SK-N-SH (cell line): ENCODE data around the gene RTN4RL1. TPM values are rescaled to one million over a fixed set of nuclear protein-coding genes. Genes with fewer than 3 reads are reported as not detected.

Experiments used
- CTCF ChIA-PET: fragments of 300-600, 350-600 bp; formaldehyde crosslinking; extraction: SDS; loops from one replicate; lab custom pipeline; 2021; lab: Yijun Ruan, JAX
- POLR2A ChIA-PET: fragments of 350-600 bp; sonication (Branson Sonifier 250); formaldehyde crosslinking; extraction: SDS; loops from one replicate; lab custom pipeline; 2020; ENCODE audit warnings: antibody characterized with exemption, inconsistent platforms; lab: Yijun Ruan, JAX
- DNase-seq: peaks from one replicate; pipeline ENCODE4 v3.0.0; 2012
- H2AFZ ChIP-seq: fragments of 200-600 bp; sonication (generic); 2 replicates; pipeline ENCODE4 v1.8.1; 2016; ENCODE audit warnings: antibody characterized with exemption, mild to moderate bottlenecking, low read depth
- H3F3A ChIP-seq: fragments of 200-600 bp; sonication (generic); replicated peaks from 2 replicates; pipeline ENCODE3; 2016; ENCODE audit warnings: antibody characterized with exemption, mild to moderate bottlenecking; ENCODE audit not compliant: insufficient read depth
- H3K27ac ChIP-seq, 2 experiments: fragments of 200-500 bp in 1 of 2; fragments of 200-600 bp in 1 of 2; sonication (Bioruptor generic) in 1 of 2; sonication (generic), shearing (Covaris generic) in 1 of 2; 2 replicates each; pipeline versions ENCODE4 v1.5.1 to v1.6.1; 2014 to 2016; ENCODE audit warnings: low read depth in 2 of 2, inconsistent platforms in 1 of 2, low read length in 1 of 2, mild to moderate bottlenecking in 1 of 2, mixed read lengths in 1 of 2
- H3K27me3 ChIP-seq: fragments of 200-600 bp; sonication (generic), shearing (Covaris generic); 2 replicates; pipeline ENCODE4 v1.6.1; 2016; ENCODE audit warnings: mixed run types; ENCODE audit not compliant: insufficient read depth
- H3K36me3 ChIP-seq, 2 experiments: fragments of 200-500 bp in 1 of 2; fragments of 200-600 bp in 1 of 2; sonication (Bioruptor generic) in 1 of 2; sonication (generic) in 1 of 2; replicated peaks in 1 of 2; 2 replicates each; pipeline versions ENCODE3 to v1.5.1; 2014 to 2016; ENCODE audit warnings: low read length in 1 of 2, mild to moderate bottlenecking in 1 of 2; ENCODE audit not compliant: insufficient read depth in 2 of 2, control insufficient read depth in 1 of 2
- H3K4me1 ChIP-seq, 2 experiments: fragments of 200-500 bp in 1 of 2; fragments of 200-600 bp in 1 of 2; sonication (Bioruptor generic) in 1 of 2; sonication (generic), shearing (Covaris generic) in 1 of 2; 2 replicates each; pipeline versions ENCODE4 v1.5.1 to v1.6.1; 2014 to 2016; ENCODE audit warnings: low read depth in 1 of 2, low read length in 1 of 2, mixed run types in 1 of 2; ENCODE audit not compliant: insufficient read depth in 2 of 2, control insufficient read depth in 1 of 2
- H3K4me2 ChIP-seq: fragments of 200-600 bp; sonication (generic), shearing (Covaris generic); 2 replicates; pipeline ENCODE4 v1.6.1; 2017; ENCODE audit warnings: mixed run types
- H3K4me3 ChIP-seq, 2 experiments: fragments of 200-500 bp in 1 of 2; fragments of 200-600 bp in 1 of 2; sonication (Bioruptor generic) in 1 of 2; sonication (generic), shearing (Covaris generic) in 1 of 2; 2 replicates each; pipeline versions ENCODE4 v1.5.1 to v1.8.1; 2014 to 2016; ENCODE audit warnings: low read depth in 2 of 2, inconsistent platforms in 1 of 2, low read length in 1 of 2, mild to moderate bottlenecking in 1 of 2, mixed read lengths in 1 of 2, moderate library complexity in 1 of 2
- H3K79me2 ChIP-seq: fragments of 200-600 bp; sonication (generic); 2 replicates; pipeline ENCODE4 v1.8.1; 2017; ENCODE audit warnings: mild to moderate bottlenecking; ENCODE audit not compliant: insufficient read depth
- H3K9ac ChIP-seq: fragments of 200-600 bp; sonication (generic); 2 replicates; pipeline ENCODE4 v1.6.1; 2017; ENCODE audit warnings: mixed run types
- H3K9me2 ChIP-seq: fragments of 200-600 bp; sonication (generic); 2 replicates; pipeline ENCODE4 v1.6.1; 2017; ENCODE audit warnings: mixed run types
- H3K9me3 ChIP-seq: fragments of 200-600 bp; sonication (generic); 2 replicates; pipeline ENCODE4 v1.6.1; 2017; ENCODE audit warnings: mixed run types, mild to moderate bottlenecking, moderate library complexity
- H4K20me1 ChIP-seq: fragments of 200-600 bp; sonication (generic); 2 replicates; pipeline ENCODE4 v1.6.1; 2017; ENCODE audit warnings: mild to moderate bottlenecking, mixed run types; ENCODE audit not compliant: insufficient read depth
- ELF1 ChIP-seq: IDR thresholded peaks from 2 replicates; pipeline ENCODE4 v1.4.0; 2012
- EP300 ChIP-seq, 2 experiments: IDR thresholded peaks; 2 replicates each; pipeline versions ENCODE4 v1.4.0 to v1.6.1; 2012; ENCODE audit warnings: borderline replicate concordance in 1 of 2, low read depth in 1 of 2, low read length in 1 of 2
- GATA2 ChIP-seq: sonication (generic); formaldehyde crosslinking; IDR thresholded peaks from 2 replicates; pipeline ENCODE4 v1.5.0; 2020; ENCODE audit warnings: mild to moderate bottlenecking, missing genetic modification reagents
- MXI1 ChIP-seq: IDR thresholded peaks from 2 replicates; pipeline ENCODE4 v1.6.1; 2012; ENCODE audit warnings: mild to moderate bottlenecking, low read depth, low read length, improper control_type of control experiment
- NFIC ChIP-seq: IDR thresholded peaks from 2 replicates; pipeline ENCODE4 v1.4.0; 2012; ENCODE audit warnings: borderline replicate concordance
- POLR2AphosphoS5 ChIP-seq: IDR thresholded peaks from 2 replicates; pipeline ENCODE4 v1.6.1; 2012; ENCODE audit warnings: low read depth, low read length
- RXRA ChIP-seq: IDR thresholded peaks from 2 replicates; pipeline ENCODE4 v1.4.0; 2012; ENCODE audit warnings: low read depth, mild to moderate bottlenecking, borderline replicate concordance
- YY1 ChIP-seq: IDR thresholded peaks from 2 replicates; pipeline ENCODE4 v1.4.0; 2012; ENCODE audit warnings: low read depth, mild to moderate bottlenecking
- WGBS: methylation state at CpG from one replicate; pipeline ENCODE4 v1.1.6; 2017; ENCODE audit warnings: low lambda C conversion rate; 5-methylcytosine and 5-hydroxymethylcytosine counted together
- polyA plus RNA-seq, 3 experiments: library from polyadenylated mRNA; depleted of rRNA; stranded (reverse); fragments of >200 nt; gene quantifications; 2 replicates each; pipeline ENCODE4 v1.2.3, GENCODE V29; 2012
- TF ChIP-seq, protein P1 (sequence below): IDR thresholded peaks from 2 replicates; pipeline ENCODE4 v1.4.0; 2012; ENCODE audit warnings: low read depth, borderline replicate concordance
- TF ChIP-seq, protein P2 (sequence below): fragments of 150-350 bp; IDR thresholded peaks from 2 replicates; pipeline ENCODE4 v1.6.1; 2016; ENCODE audit warnings: mild to moderate bottlenecking, low read depth, low read length
- TF ChIP-seq, protein P3 (sequence below): fragments of 150-350 bp; IDR thresholded peaks from 2 replicates; pipeline ENCODE4 v1.6.1; 2017; ENCODE audit warnings: antibody characterized with exemption, low read length, low read depth, borderline replicate concordance
- TF ChIP-seq, protein P4 (sequence below): IDR thresholded peaks from 2 replicates; pipeline ENCODE4 v1.6.1; 2012; ENCODE audit warnings: mild to moderate bottlenecking, low read depth, low read length, moderate library complexity

The RTN4RL1 gene
- polyA plus RNA-seq, 1 of the 3 experiments (the other 2 are of a cell fraction), result 0.07 TPM

DNA sequence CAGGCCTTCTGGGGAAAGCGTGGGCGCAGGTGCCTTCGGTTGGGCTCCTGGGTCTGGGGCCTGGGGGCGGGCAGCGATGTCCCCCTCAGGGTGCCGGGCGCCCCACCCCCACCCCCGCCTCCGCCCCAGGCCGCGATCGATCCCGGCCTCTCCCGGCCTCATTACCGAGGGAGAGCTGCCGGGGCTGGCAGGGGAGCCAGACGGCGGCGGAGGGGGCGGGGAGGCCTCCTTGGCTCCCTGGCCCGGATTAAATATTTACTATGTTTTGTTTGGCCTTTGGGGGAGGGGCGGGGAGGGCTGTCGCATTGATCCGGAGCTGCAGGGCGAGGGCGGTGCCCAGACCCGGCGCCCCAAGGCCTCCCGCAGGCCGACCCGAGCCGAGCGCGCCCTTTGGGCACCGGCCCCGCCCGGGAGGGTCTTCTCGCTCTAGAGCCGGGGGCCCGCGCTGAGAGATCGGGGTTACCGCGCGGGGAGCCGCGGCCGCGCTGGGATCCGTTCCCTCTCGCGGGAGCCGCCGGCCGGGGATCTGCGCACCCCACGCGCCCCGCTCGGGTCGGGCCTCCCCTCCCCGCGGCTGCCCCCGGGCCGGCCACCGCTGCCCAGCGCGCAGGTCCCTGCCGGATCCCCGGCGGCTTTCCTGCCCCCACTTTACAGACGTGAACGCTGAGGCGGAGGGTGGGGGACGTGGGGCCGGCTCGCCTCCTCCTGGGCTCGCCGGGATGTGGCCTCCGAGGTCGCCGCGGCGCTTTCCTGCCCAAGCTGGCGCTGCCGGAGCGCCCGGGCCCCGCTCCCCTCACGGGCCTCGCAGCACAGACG is 27.0 kb downstream of the RTN4RL1 start (continued):
- TF ChIP-seq, protein P1, sequence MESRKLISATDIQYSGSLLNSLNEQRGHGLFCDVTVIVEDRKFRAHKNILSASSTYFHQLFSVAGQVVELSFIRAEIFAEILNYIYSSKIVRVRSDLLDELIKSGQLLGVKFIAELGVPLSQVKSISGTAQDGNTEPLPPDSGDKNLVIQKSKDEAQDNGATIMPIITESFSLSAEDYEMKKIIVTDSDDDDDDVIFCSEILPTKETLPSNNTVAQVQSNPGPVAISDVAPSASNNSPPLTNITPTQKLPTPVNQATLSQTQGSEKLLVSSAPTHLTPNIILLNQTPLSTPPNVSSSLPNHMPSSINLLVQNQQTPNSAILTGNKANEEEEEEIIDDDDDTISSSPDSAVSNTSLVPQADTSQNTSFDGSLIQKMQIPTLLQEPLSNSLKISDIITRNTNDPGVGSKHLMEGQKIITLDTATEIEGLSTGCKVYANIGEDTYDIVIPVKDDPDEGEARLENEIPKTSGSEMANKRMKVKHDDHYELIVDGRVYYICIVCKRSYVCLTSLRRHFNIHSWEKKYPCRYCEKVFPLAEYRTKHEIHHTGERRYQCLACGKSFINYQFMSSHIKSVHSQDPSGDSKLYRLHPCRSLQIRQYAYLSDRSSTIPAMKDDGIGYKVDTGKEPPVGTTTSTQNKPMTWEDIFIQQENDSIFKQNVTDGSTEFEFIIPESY, result no peak

DNA sequence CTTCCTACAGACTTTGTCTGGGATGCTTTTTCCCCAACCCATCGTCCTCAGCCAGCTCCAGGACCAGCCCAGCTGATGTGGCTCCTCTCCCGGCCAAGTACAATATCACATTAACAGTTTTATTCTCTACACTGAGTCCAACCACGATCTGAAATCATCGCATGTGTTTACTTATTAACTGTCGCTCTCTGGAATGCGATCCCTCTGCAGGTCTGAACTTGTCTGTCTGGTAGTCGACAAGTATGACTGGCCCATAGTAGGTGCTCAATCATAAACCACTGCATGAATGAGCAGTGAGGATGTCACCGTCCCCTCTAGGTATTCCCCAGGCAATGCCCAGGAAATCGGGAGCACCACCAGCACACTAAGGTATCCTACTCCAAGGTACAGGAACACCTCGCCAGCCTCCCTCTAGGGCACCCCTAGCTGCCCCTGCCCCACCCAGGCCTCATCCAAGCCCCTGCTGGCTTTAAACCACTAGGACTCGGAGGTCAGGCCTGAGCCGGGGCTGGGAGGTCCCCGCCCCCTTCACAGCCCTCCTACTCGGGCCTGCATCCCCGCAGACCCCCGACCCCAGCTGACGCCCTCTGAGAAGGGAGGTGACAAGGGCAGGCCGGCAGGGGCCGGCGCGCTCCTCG is 27.7 kb downstream of the RTN4RL1 start:
- no peak overlapping the region for H2AFZ ChIP-seq
- no peaks in the 10 kb centered on the region for H4K20me1 ChIP-seq
- no peaks in the 10 kb centered on the region for H3K36me3 ChIP-seq
- TF ChIP-seq RXRA (no peak), EP300 (IDR thresholded peaks at IDR 0.05; ENCODE audit: borderline replicate concordance in 1 of 2, low read depth in 1 of 2, low read length in 1 of 2) (no peak), MXI1 (no peak), GATA2 (CRISPR knock-in tag) (no peak), NFIC (no peak), ELF1 (no peak)
- TF ChIP-seq, protein P2, sequence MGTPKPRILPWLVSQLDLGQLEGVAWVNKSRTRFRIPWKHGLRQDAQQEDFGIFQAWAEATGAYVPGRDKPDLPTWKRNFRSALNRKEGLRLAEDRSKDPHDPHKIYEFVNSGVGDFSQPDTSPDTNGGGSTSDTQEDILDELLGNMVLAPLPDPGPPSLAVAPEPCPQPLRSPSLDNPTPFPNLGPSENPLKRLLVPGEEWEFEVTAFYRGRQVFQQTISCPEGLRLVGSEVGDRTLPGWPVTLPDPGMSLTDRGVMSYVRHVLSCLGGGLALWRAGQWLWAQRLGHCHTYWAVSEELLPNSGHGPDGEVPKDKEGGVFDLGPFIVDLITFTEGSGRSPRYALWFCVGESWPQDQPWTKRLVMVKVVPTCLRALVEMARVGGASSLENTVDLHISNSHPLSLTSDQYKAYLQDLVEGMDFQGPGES, result no peak
- TF ChIP-seq, all 33 proteins: peak for 0
- no peak for DNase-seq
- no peak overlapping the region for H3K4me3 ChIP-seq
- POLR2A ChIA-PET, result no interaction called here
- CTCF ChIA-PET, result interaction anchor here (0.6 to 3.3 kb wide), 6 partner anchors 22 to 560 kb away, joined by 3 to 21 read pairs (median 4); partner anchors contain the start of gene RTN4RL1
- whole genome bisulfite sequencing, result 78% methylated on average over 20 of the region's 22 CpGs
- peak overlapping the region in 1 of 2 experiments; percentile 88; a peak in 2 of 4 replicates for H3K27ac ChIP-seq
- H3K4me1 ChIP-seq, result peaks cover 0 to 33% of the 10 kb centered on the region in 2 experiments; a peak in 1 of 4 replicates
- no peak overlapping the region for H3K4me2 ChIP-seq
- H3K9me3 ChIP-seq, result no peaks in the 10 kb centered on the region
- H3K9me2 ChIP-seq, result no peaks in the 10 kb centered on the region
- no peaks in the 10 kb centered on the region for H3F3A ChIP-seq
- no peaks in the 10 kb centered on the region for H3K27me3 ChIP-seq
- H3K79me2 ChIP-seq, result no peaks in the 10 kb centered on the region
- H3K9ac ChIP-seq, result no peak overlapping the region

DNA sequence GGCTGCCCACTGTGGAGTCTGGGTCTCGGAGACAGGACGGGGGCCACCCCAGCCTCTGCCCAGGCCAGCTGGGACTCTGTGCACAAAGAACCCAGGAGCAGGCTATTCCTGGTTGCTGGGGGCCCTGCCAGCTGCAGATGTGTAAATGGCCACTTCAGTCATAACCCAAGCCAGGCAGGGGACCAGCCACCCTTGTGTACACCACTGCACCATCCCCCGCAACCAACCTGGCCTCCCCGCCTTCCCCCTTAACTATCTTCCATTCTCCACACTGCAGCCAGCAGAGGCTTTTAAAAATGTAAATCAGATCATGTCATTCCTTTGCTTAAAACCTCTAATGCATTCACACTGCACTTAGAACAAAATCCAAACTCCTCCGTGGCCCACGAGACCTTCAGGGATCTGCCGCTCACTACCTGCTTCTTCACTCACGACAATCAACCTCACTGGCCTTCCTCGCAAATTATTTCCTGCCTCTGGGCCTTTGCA is 28.3 kb downstream of the RTN4RL1 start:
- WGBS, result 94% methylated on average over 7 of the region's 9 CpGs
- POLR2A ChIA-PET, result interaction anchor here (1.2 kb wide), 1 partner anchor 79 kb away, joined by 4 read pairs; no protein-coding TSS in a partner anchor
- TF ChIP-seq POLR2AphosphoS5, result no peak
- TF ChIP-seq, protein P3, sequence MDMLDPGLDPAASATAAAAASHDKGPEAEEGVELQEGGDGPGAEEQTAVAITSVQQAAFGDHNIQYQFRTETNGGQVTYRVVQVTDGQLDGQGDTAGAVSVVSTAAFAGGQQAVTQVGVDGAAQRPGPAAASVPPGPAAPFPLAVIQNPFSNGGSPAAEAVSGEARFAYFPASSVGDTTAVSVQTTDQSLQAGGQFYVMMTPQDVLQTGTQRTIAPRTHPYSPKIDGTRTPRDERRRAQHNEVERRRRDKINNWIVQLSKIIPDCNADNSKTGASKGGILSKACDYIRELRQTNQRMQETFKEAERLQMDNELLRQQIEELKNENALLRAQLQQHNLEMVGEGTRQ, result no peak
- TF ChIP-seq, protein P4, sequence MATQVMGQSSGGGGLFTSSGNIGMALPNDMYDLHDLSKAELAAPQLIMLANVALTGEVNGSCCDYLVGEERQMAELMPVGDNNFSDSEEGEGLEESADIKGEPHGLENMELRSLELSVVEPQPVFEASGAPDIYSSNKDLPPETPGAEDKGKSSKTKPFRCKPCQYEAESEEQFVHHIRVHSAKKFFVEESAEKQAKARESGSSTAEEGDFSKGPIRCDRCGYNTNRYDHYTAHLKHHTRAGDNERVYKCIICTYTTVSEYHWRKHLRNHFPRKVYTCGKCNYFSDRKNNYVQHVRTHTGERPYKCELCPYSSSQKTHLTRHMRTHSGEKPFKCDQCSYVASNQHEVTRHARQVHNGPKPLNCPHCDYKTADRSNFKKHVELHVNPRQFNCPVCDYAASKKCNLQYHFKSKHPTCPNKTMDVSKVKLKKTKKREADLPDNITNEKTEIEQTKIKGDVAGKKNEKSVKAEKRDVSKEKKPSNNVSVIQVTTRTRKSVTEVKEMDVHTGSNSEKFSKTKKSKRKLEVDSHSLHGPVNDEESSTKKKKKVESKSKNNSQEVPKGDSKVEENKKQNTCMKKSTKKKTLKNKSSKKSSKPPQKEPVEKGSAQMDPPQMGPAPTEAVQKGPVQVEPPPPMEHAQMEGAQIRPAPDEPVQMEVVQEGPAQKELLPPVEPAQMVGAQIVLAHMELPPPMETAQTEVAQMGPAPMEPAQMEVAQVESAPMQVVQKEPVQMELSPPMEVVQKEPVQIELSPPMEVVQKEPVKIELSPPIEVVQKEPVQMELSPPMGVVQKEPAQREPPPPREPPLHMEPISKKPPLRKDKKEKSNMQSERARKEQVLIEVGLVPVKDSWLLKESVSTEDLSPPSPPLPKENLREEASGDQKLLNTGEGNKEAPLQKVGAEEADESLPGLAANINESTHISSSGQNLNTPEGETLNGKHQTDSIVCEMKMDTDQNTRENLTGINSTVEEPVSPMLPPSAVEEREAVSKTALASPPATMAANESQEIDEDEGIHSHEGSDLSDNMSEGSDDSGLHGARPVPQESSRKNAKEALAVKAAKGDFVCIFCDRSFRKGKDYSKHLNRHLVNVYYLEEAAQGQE, result no peak
- no peak for TF ChIP-seq YY1
- TF ChIP-seq, protein P2, result no peak

More for the DNA sequence above, 28.3 kb downstream of the RTN4RL1 start:
- Histone ChIP-seq H3F3A (no peaks in the 10 kb centered on the region), H3K9me3 (no peaks in the 10 kb centered on the region), H3K27ac (peak overlapping the region in 1 of 2 experiments; percentile 88; a peak in 2 of 4 replicates), H3K4me2 (no peak overlapping the region), H3K9me2 (no peaks in the 10 kb centered on the region), H2AFZ (no peak overlapping the region), H3K36me3 (no peaks in the 10 kb centered on the region), H4K20me1 (no peaks in the 10 kb centered on the region), H3K4me1 (peaks cover 0 to 33% of the 10 kb centered on the region in 2 experiments; a peak in 1 of 4 replicates), H3K27me3 (no peaks in the 10 kb centered on the region), H3K4me3 (no peak overlapping the region), H3K79me2 (no peaks in the 10 kb centered on the region), H3K9ac (no peak overlapping the region)
- DNase-seq, result peak; percentile 87
- CTCF ChIA-PET, result interaction anchor here (0.6 to 2.9 kb wide), 11 partner anchors 11 to 559 kb away, joined by 3 to 23 read pairs (median 4); partner anchors contain the start of genes OVCA2 and RTN4RL1
